Neural cell (in vitro differentiated cells): Measurements from ENCODE around the gene CSF2. TPM values are rescaled to one million over a fixed set of nuclear protein-coding genes. Genes with fewer than 3 reads are reported as not detected.

Source experiments
- H2AFZ ChIP-seq: fragments of 200-600, 300-800 bp; sonication (generic), shearing (Covaris generic); 2 replicates; pipeline ENCODE4 v1.6.0; 2014; ENCODE audit warnings: low read depth, mild to moderate bottlenecking, antibody characterized with exemption, low read length, moderate library complexity
- H3F3A ChIP-seq: fragments of 200-600 bp; shearing (Covaris generic); 2 replicates; pipeline ENCODE4 v1.6.1; 2016; ENCODE audit warnings: mild to moderate bottlenecking, moderate library complexity, mixed read lengths, antibody characterized with exemption, low read length; ENCODE audit not compliant: insufficient read depth, poor library complexity, severe bottlenecking
- H3K27ac ChIP-seq: fragments of 200-600, 300-800 bp; sonication (generic), shearing (Covaris generic); 2 replicates; pipeline ENCODE4 v1.5.1; 2014; ENCODE audit warnings: mild to moderate bottlenecking, low read length, moderate library complexity
- H3K27me3 ChIP-seq: fragments of 300-800, 200-600 bp; sonication (generic), shearing (Covaris generic); 2 replicates; pipeline ENCODE4 v1.6.0; 2014; ENCODE audit warnings: mild to moderate bottlenecking, low read depth, low read length, moderate library complexity; ENCODE audit not compliant: insufficient read depth
- H3K36me3 ChIP-seq: fragments of 300-800, 200-600 bp; sonication (generic), shearing (Covaris generic); 2 replicates; pipeline ENCODE4 v1.5.1; 2014; ENCODE audit warnings: mild to moderate bottlenecking, antibody characterized with exemption, low read length, moderate library complexity; ENCODE audit not compliant: insufficient read depth
- H3K4me2 ChIP-seq: fragments of 300-800, 200-600 bp; sonication (generic), shearing (Covaris generic); 2 replicates; pipeline ENCODE4 v1.6.0; 2014; ENCODE audit warnings: mild to moderate bottlenecking, low read length
- H3K4me3 ChIP-seq: fragments of 300-800, 200-600 bp; sonication (generic), shearing (Covaris generic); 2 replicates; pipeline ENCODE4 v1.5.1; 2014; ENCODE audit warnings: mild to moderate bottlenecking, low read length, moderate library complexity
- H3K79me2 ChIP-seq: fragments of 200-600 bp; shearing (Covaris generic); replicated peaks from 2 replicates; pipeline ENCODE4 v1.6.0; 2014; ENCODE audit warnings: mild to moderate bottlenecking, low read length, moderate library complexity; ENCODE audit not compliant: insufficient read depth
- H3K9ac ChIP-seq: fragments of 300-800, 200-600 bp; sonication (generic), shearing (Covaris generic); 2 replicates; pipeline ENCODE4 v1.6.1; 2016; ENCODE audit warnings: mild to moderate bottlenecking, low read length, mixed read lengths
- H3K9me2 ChIP-seq: fragments of 200-600 bp; shearing (Covaris generic); 2 replicates; pipeline ENCODE4 v1.6.1; 2016; ENCODE audit warnings: mild to moderate bottlenecking, low read length, mixed read lengths; ENCODE audit not compliant: insufficient read depth
- H3K9me3 ChIP-seq: fragments of 200-600, 300-800 bp; sonication (generic), shearing (Covaris generic); 2 replicates; pipeline ENCODE4 v1.6.1; 2016; ENCODE audit warnings: mild to moderate bottlenecking, mixed run types, low read length, moderate library complexity, mixed read lengths
- H4K20me1 ChIP-seq: fragments of 200-600 bp; shearing (Covaris generic); 2 replicates; pipeline ENCODE4 v1.6.1; 2016; ENCODE audit warnings: mild to moderate bottlenecking, mixed run types; ENCODE audit not compliant: insufficient read depth
- CTCF ChIP-seq: fragments of 450-650 bp; IDR thresholded peaks from 2 replicates; pipeline ENCODE4 v1.5.1; 2014; ENCODE audit warnings: antibody characterized with exemption, mild to moderate bottlenecking, moderate library complexity; ENCODE audit not compliant: poor library complexity, severe bottlenecking
- EP300 ChIP-seq: fragments of 450-650 bp; conservative IDR thresholded peaks from 2 replicates; pipeline ENCODE4 v1.6.1; 2014; ENCODE audit warnings: antibody characterized with exemption, mild to moderate bottlenecking, moderate library complexity; ENCODE audit not compliant: poor library complexity, severe bottlenecking
- EZH2 ChIP-seq: fragments of 200-600, 300-800 bp; shearing (Covaris generic), sonication (generic); IDR thresholded peaks from 2 replicates; pipeline ENCODE4 v1.6.1; 2014; ENCODE audit warnings: antibody characterized with exemption, low read length, borderline replicate concordance, mild to moderate bottlenecking; ENCODE audit not compliant: insufficient read depth, poor library complexity, severe bottlenecking
- MXI1 ChIP-seq: fragments of 450-650 bp; conservative IDR thresholded peaks from 2 replicates; pipeline ENCODE4 v1.6.1; 2014; ENCODE audit warnings: antibody characterized with exemption, mild to moderate bottlenecking; ENCODE audit not compliant: poor library complexity, severe bottlenecking
- POLR2AphosphoS5 ChIP-seq: IDR thresholded peaks from 2 replicates; pipeline ENCODE4 v1.6.1; 2012
- RAD21 ChIP-seq: fragments of 450-650 bp; conservative IDR thresholded peaks from 2 replicates; pipeline ENCODE4 v1.6.1; 2014; ENCODE audit warnings: antibody characterized with exemption, mild to moderate bottlenecking, moderate library complexity
- REST ChIP-seq: IDR thresholded peaks from 2 replicates; pipeline ENCODE4 v1.6.1; 2012; ENCODE audit warnings: borderline replicate concordance
- SMC3 ChIP-seq: fragments of 450-650 bp; conservative IDR thresholded peaks from 2 replicates; pipeline ENCODE4 v1.6.1; 2014; ENCODE audit warnings: antibody characterized with exemption, mild to moderate bottlenecking, moderate library complexity; ENCODE audit not compliant: poor library complexity
- TAF1 ChIP-seq: IDR thresholded peaks from 2 replicates; pipeline ENCODE4 v1.6.1; 2012; ENCODE audit warnings: low read depth
- polyA plus RNA-seq: library from polyadenylated mRNA; depleted of rRNA; stranded (reverse); fragments of >200 nt; gene quantifications from 2 replicates; pipeline ENCODE4 v1.2.3, GENCODE V29; 2014

The CSF2 gene
- polyA plus RNA-seq, 1 donor from 2014 or later, result not detected

GRCh38 chr5:132109494-132110053, 36.0 kb downstream of the CSF2 start (continued):
- TF ChIP-seq CTCF, result no peak
- no peak for TF ChIP-seq RAD21
- TF ChIP-seq MXI1, result no peak

GRCh38 chr5:132110195-132110594, 36.6 kb downstream of the CSF2 start:
- Histone ChIP-seq H3F3A (no peaks in the 10 kb centered on the region), H3K36me3 (no peaks in the 10 kb centered on the region), H4K20me1 (no peaks in the 10 kb centered on the region), H3K79me2 (no peaks in the 10 kb centered on the region), H3K4me3 (no peak overlapping the region), H3K27me3 (no peaks in the 10 kb centered on the region), H3K27ac (no peak overlapping the region), H3K9ac (no peak overlapping the region), H2AFZ (no peak overlapping the region), H3K4me2 (no peak overlapping the region), H3K9me2 (no peaks in the 10 kb centered on the region), H3K9me3 (no peaks in the 10 kb centered on the region)
- TF ChIP-seq POLR2AphosphoS5 (no peak), SMC3 (no peak), REST (no peak), RAD21 (no peak), CTCF (no peak), TAF1 (no peak), EZH2 (no peak), EP300 (no peak), MXI1 (no peak)
